Loucy (cell line): ENCODE results near the gene CBX8.

Experiments
- EZH2phosphoT487 ChIP-seq: fragments of 200-600 bp; IDR thresholded peaks from 2 replicates; pipeline ENCODE4 v1.6.1; 2018; ENCODE audit warnings: antibody characterized with exemption, mild to moderate bottlenecking, moderate library complexity, borderline replicate concordance
- TF ChIP-seq, protein P1 (sequence below): fragments of 200-600 bp; sonication (generic); conservative IDR thresholded peaks from 2 replicates; pipeline ENCODE4 v1.5.1; 2014; ENCODE audit warnings: mild to moderate bottlenecking, antibody characterized with exemption, low read length

DNA sequence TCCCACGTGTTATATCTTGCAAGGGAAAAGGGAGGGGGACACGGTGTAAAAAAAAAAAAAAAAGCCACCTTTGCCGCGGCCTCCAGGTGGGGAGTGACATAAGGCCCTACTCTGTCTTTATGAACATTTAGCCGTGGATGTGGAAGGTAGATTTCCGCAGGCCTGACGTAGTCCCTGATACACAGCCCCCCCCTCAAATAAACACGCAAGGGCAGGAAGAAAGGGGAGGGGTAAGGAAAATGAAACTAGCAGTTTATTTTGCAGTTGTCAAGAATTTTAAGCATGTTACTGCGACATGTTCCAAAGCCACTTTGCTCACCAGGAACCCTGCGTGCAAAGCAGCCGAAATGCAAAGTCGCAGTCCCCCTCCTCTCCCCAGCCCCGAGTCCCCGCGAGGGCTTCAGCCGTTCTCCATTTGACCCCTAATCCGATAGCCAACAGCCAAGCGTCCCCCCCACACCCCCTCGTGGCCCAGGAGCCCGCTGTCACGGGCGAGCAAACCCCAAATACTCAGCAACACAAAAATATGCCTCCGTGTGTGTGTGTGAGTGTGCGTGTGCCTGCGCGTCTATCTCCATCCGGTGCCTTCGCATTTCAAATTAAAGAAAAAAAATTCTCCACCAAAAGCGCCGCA lies 41.1 kb upstream of the CBX8 start:
- TF ChIP-seq EZH2phosphoT487: no peak
- TF ChIP-seq, protein P1, sequence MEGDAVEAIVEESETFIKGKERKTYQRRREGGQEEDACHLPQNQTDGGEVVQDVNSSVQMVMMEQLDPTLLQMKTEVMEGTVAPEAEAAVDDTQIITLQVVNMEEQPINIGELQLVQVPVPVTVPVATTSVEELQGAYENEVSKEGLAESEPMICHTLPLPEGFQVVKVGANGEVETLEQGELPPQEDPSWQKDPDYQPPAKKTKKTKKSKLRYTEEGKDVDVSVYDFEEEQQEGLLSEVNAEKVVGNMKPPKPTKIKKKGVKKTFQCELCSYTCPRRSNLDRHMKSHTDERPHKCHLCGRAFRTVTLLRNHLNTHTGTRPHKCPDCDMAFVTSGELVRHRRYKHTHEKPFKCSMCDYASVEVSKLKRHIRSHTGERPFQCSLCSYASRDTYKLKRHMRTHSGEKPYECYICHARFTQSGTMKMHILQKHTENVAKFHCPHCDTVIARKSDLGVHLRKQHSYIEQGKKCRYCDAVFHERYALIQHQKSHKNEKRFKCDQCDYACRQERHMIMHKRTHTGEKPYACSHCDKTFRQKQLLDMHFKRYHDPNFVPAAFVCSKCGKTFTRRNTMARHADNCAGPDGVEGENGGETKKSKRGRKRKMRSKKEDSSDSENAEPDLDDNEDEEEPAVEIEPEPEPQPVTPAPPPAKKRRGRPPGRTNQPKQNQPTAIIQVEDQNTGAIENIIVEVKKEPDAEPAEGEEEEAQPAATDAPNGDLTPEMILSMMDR: no peak
